Stimulated activated CD8-positive, alpha-beta memory T cell treated with anti-CD3 and anti-CD28 coated beads, Interleukin-7, amount 100 ng/mL, for 4 hours (primary cell): Measurements from ENCODE around the gene CEMP1.
"Not testable (repeated sequence)": the region's sequence is repeated elsewhere in the genome, so short reads cannot be mapped to it uniquely, and the experiment has no call there.

ENCODE experiments used
- DNase-seq, 2 donors: peaks; one replicate each; pipeline ENCODE4 v3.0.0-alpha.2; 2020; ENCODE audit warnings: low read depth in 2 of 2

Gene CEMP1

GRCh38 chr16:2531371-2531695, at the start of gene CEMP1:
TSS of gene CEMP1 (minus strand) at chr16:2531408. CDS start at chr16:2531073, 335 bp downstream.
- no peak for DNase-seq

GRCh38 chr16:2580818-2581217, 49.6 kb upstream of the CEMP1 start:
- not testable (repeated sequence) for DNase-seq

- DNase-seq = not testable (repeated sequence)
These were observed 48.9 kb upstream of the CEMP1 start for GRCh38 chr16:2580143-2580542.

GRCh38 chr16:2578905-2579304, 47.7 kb upstream of the CEMP1 start:
- DNase-seq = not testable (repeated sequence)

GRCh38 chr16:2577044-2577443, 45.8 kb upstream of the CEMP1 start:
- not testable (repeated sequence) for DNase-seq

- not testable (repeated sequence) for DNase-seq
These were observed 44.6 kb upstream of the CEMP1 start for GRCh38 chr16:2575839-2576238.

- DNase-seq = not testable (repeated sequence)
These were observed 41.5 kb upstream of the CEMP1 start for GRCh38 chr16:2572704-2573103.

GRCh38 chr16:2568573-2568972, 37.4 kb upstream of the CEMP1 start:
- DNase-seq = not testable (repeated sequence)

GRCh38 chr16:2567506-2567905, 36.3 kb upstream of the CEMP1 start:
- DNase-seq = not testable (repeated sequence)

- peak; percentile 39 to 40 for DNase-seq
These were observed 29.6 kb upstream of the CEMP1 start for GRCh38 chr16:2560798-2561133.

GRCh38 chr16:2560131-2560797, 29.1 kb upstream of the CEMP1 start:
- not testable (repeated sequence) for DNase-seq

- DNase-seq = not testable (repeated sequence)
These were observed 25.9 kb upstream of the CEMP1 start for GRCh38 chr16:2557150-2557549.

GRCh38 chr16:2554709-2555425, 23.7 kb upstream of the CEMP1 start:
- not testable (repeated sequence) for DNase-seq

- DNase-seq = not testable (repeated sequence)
These were observed 20.2 kb upstream of the CEMP1 start for GRCh38 chr16:2551420-2551889.

GRCh38 chr16:2550283-2550878, 19.2 kb upstream of the CEMP1 start:
- not testable (repeated sequence) for DNase-seq

- not testable (repeated sequence) for DNase-seq
These were observed 12.6 kb upstream of the CEMP1 start for GRCh38 chr16:2543771-2544170.

- DNase-seq = not testable (repeated sequence)
These were observed 10.2 kb upstream of the CEMP1 start for GRCh38 chr16:2541409-2541808.

- not testable (repeated sequence) for DNase-seq
These were observed 9.7 kb upstream of the CEMP1 start for GRCh38 chr16:2540912-2541311.

- DNase-seq = not testable (repeated sequence)
These were observed 8.7 kb upstream of the CEMP1 start for GRCh38 chr16:2539845-2540458.

GRCh38 chr16:2539192-2539844, 8.1 kb upstream of the CEMP1 start:
- not testable (repeated sequence) for DNase-seq

GRCh38 chr16:2537451-2538379, 6.5 kb upstream of the CEMP1 start, which contains the start of gene PDPK1:
TSS of gene PDPK1 (plus strand) at chr16:2538021. CDS start at chr16:2538113, 92 bp downstream.
- peak; percentile 87 to 95 for DNase-seq
